CD8-positive, alpha-beta memory T cell (primary cell): ENCODE data around the gene CIAO3. TPM values are rescaled to one million over a fixed set of nuclear protein-coding genes. Genes with fewer than 3 reads are reported as not detected.
"Not testable (repeated sequence)": the region's sequence is repeated elsewhere in the genome, so short reads cannot be mapped to it uniquely, and the experiment has no call there.

Source experiments
- CTCF ChIA-PET: fragments of 350-600 bp; sonication (Branson Sonifier 250); formaldehyde crosslinking; loops from one replicate; lab custom pipeline; 2021; ENCODE audit warnings: antibody characterized with exemption; lab: Charles Lee
- POLR2A ChIA-PET: fragments of 350-600 bp; sonication (Branson Sonifier 250); formaldehyde crosslinking; loops from one replicate; lab custom pipeline; 2021; ENCODE audit warnings: antibody characterized with exemption; lab: Charles Lee
- DNase-seq, 5 donors: peaks; one replicate each; pipeline versions ENCODE4 v3.0.0 to v3.0.0-alpha.2; 2020 to 2022; ENCODE audit warnings: mixed read lengths in 1 of 5
- H3K27ac ChIP-seq: one replicate; pipeline ENCODE4 v1.7.0; 2013; ENCODE audit warnings: low read depth, mild to moderate bottlenecking, low read length, moderate library complexity
- H3K27me3 ChIP-seq: 2 replicates; pipeline ENCODE4 v1.7.0; 2013; ENCODE audit warnings: low read length, mild to moderate bottlenecking; ENCODE audit not compliant: insufficient read depth, poor library complexity, severe bottlenecking
- H3K36me3 ChIP-seq: 2 replicates; pipeline ENCODE4 v1.7.0; 2013; ENCODE audit warnings: mild to moderate bottlenecking, low read length, moderate library complexity; ENCODE audit not compliant: insufficient read depth
- H3K4me1 ChIP-seq: 2 replicates; pipeline ENCODE4 v1.7.0; 2013; ENCODE audit warnings: mild to moderate bottlenecking, low read length, moderate library complexity; ENCODE audit not compliant: insufficient read depth
- H3K4me3 ChIP-seq: 2 replicates; pipeline ENCODE4 v1.7.0; 2013; ENCODE audit warnings: mild to moderate bottlenecking, low read length
- H3K9me3 ChIP-seq: 2 replicates; pipeline ENCODE4 v1.7.0; 2013; ENCODE audit warnings: mild to moderate bottlenecking, low read length
- H3K27ac Mint-ChIP-seq, 8 donors: one replicate each; pipeline ENCODE4 v1.8.0; 2020 to 2021; ENCODE audit warnings: mixed read lengths in 8 of 8, mild to moderate bottlenecking in 6 of 8, inconsistent platforms in 3 of 8, moderate library complexity in 3 of 8
- H3K27me3 Mint-ChIP-seq, 2 donors: one replicate each; pipeline ENCODE4 v1.8.0; 2020 to 2021; ENCODE audit warnings: mixed read lengths in 2 of 2, mild to moderate bottlenecking in 1 of 2, moderate library complexity in 1 of 2
- H3K36me3 Mint-ChIP-seq, 3 donors: one replicate each; pipeline ENCODE4 v1.8.0; 2020 to 2021; ENCODE audit warnings: mixed read lengths in 3 of 3, inconsistent platforms in 1 of 3, mild to moderate bottlenecking in 1 of 3
- H3K4me1 Mint-ChIP-seq, 3 donors: one replicate each; pipeline ENCODE4 v1.8.0; 2020 to 2021; ENCODE audit warnings: mixed read lengths in 3 of 3, inconsistent platforms in 1 of 3, mild to moderate bottlenecking in 1 of 3
- H3K4me3 Mint-ChIP-seq, 7 donors: one replicate each; pipeline ENCODE4 v1.8.0; 2020 to 2021; ENCODE audit warnings: mixed read lengths in 7 of 7, mild to moderate bottlenecking in 6 of 7, moderate library complexity in 4 of 7, inconsistent platforms in 2 of 7
- H3K9me3 Mint-ChIP-seq, 5 donors: one replicate each; pipeline ENCODE4 v1.8.0; 2020 to 2022; ENCODE audit warnings: mixed read lengths in 5 of 5, mild to moderate bottlenecking in 3 of 5, moderate library complexity in 2 of 5, inconsistent platforms in 1 of 5
- polyA plus RNA-seq: library from polyadenylated mRNA; unstranded; fragments of 300-500 nt; fragmentation: Illumina TruSeq; gene quantifications from one replicate; pipeline ENCODE4 v1.2.3, GENCODE V29; 2021
- total RNA-seq, 2 experiments: library from RNA; stranded (reverse); gene quantifications; one replicate each; pipeline ENCODE4 v1.2.3, GENCODE V29; 2021

The CIAO3 gene
- total and polyA plus RNA-seq, 3 experiments from 2014 or later = 23.1 to 37.9 (median 34.8) TPM

- Mint-ChIP-seq H3K4me3 (no peak overlapping the region), H3K4me1 (peaks cover 0 to 3% (median 0%) of the 10 kb centered on the region in 3 donors), H3K27ac (no peak overlapping the region), H3K9me3 (no peaks in the 10 kb centered on the region), H3K36me3 (no peaks in the 10 kb centered on the region), H3K27me3 (peaks cover 6 to 15% of the 10 kb centered on the region in 2 donors)
- H3K4me1 ChIP-seq = no peaks in the 10 kb centered on the region
- ChIA-PET CTCF (no interaction called here), POLR2A (no interaction called here)
- no peak overlapping the region for H3K27ac ChIP-seq
- no peak overlapping the region for H3K4me3 ChIP-seq
- no peaks in the 10 kb centered on the region for H3K36me3 ChIP-seq
- no peaks in the 10 kb centered on the region for H3K27me3 ChIP-seq
- H3K9me3 ChIP-seq = no peaks in the 10 kb centered on the region
- no peak for DNase-seq
Measured at GRCh38 chr16:779561-779960, 38.8 kb upstream of the CIAO3 start.

- H3K4me3 ChIP-seq = no peak overlapping the region
- H3K27me3 Mint-ChIP-seq = peaks cover 6 to 15% of the 10 kb centered on the region in 2 donors
- no peaks in the 10 kb centered on the region for H3K9me3 Mint-ChIP-seq
- no peak overlapping the region for H3K4me3 Mint-ChIP-seq
- no peaks in the 10 kb centered on the region for H3K36me3 Mint-ChIP-seq
- no peak overlapping the region for H3K27ac ChIP-seq
- H3K9me3 ChIP-seq = no peaks in the 10 kb centered on the region
- no peak overlapping the region for H3K27ac Mint-ChIP-seq
- no peaks in the 10 kb centered on the region for H3K36me3 ChIP-seq
- ChIA-PET CTCF (no interaction called here), POLR2A (no interaction called here)
- no peak for DNase-seq
- no peaks in the 10 kb centered on the region for H3K27me3 ChIP-seq
- peaks cover 0 to 3% (median 0%) of the 10 kb centered on the region in 3 donors for H3K4me1 Mint-ChIP-seq
- H3K4me1 ChIP-seq = no peaks in the 10 kb centered on the region
Measured at GRCh38 chr16:778909-779527, 38.2 kb upstream of the CIAO3 start.

DNA sequence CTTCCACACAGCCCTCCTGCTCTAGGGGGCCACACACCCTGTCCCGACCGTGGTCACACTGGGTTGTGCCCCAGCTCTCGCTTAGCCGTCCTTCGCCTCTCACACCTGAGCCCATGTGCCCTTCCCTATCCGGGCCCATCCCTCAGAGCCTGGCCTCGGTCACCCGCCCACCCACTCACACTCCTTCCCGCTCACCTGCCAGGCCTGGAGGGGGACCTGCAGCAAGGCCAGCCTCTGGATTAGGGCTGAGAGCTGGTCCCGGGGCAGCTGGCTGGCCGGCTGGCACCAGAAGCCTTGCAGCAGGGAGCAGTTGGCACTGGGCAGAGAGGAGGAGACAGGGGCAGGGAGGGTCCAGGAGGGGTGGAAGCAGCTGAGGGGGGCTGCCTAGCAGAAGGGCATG, 37.6 kb upstream of the CIAO3 start:
- ChIA-PET CTCF (no interaction called here), POLR2A (no interaction called here)
- no peaks in the 10 kb centered on the region for H3K36me3 ChIP-seq
- H3K4me1 ChIP-seq = no peaks in the 10 kb centered on the region
- H3K4me3 ChIP-seq = no peak overlapping the region
- H3K27me3 Mint-ChIP-seq = peaks cover 6 to 15% of the 10 kb centered on the region in 2 donors
- H3K9me3 ChIP-seq = no peaks in the 10 kb centered on the region
- no peak for DNase-seq
- H3K4me1 Mint-ChIP-seq = peaks cover 0 to 3% (median 0%) of the 10 kb centered on the region in 3 donors
- no peaks in the 10 kb centered on the region for H3K36me3 Mint-ChIP-seq
- no peak overlapping the region for H3K4me3 Mint-ChIP-seq
- no peaks in the 10 kb centered on the region for H3K9me3 Mint-ChIP-seq
- H3K27ac ChIP-seq = no peak overlapping the region
- H3K27ac Mint-ChIP-seq = no peak overlapping the region
- no peaks in the 10 kb centered on the region for H3K27me3 ChIP-seq

GRCh38 chr16:777826-778225, 37.0 kb upstream of the CIAO3 start:
- ChIA-PET CTCF (interaction anchor here (1.7 kb wide), 1 partner anchor 66 kb away, joined by 4 read pairs; no protein-coding TSS in a partner anchor), POLR2A (no interaction called here)
- H3K36me3 ChIP-seq = no peaks in the 10 kb centered on the region
- Mint-ChIP-seq H3K27me3 (peaks cover 6 to 15% of the 10 kb centered on the region in 2 donors), H3K4me3 (no peak overlapping the region), H3K9me3 (no peaks in the 10 kb centered on the region), H3K4me1 (peaks cover 0 to 3% (median 0%) of the 10 kb centered on the region in 3 donors), H3K27ac (peak overlapping the region in 1 of 8 donors; percentile 35), H3K36me3 (no peaks in the 10 kb centered on the region)
- H3K27me3 ChIP-seq = no peaks in the 10 kb centered on the region
- H3K4me1 ChIP-seq = no peaks in the 10 kb centered on the region
- no peak overlapping the region for H3K4me3 ChIP-seq
- no peak overlapping the region for H3K27ac ChIP-seq
- H3K9me3 ChIP-seq = no peaks in the 10 kb centered on the region
- DNase-seq = no peak

- POLR2A ChIA-PET = no interaction called here
- CTCF ChIA-PET = interaction anchor here (0.7 to 1.7 kb wide), 2 partner anchors 25 to 65 kb away, joined by 3 to 4 read pairs; no protein-coding TSS in a partner anchor
- no peak overlapping the region for H3K27ac ChIP-seq
Measured at GRCh38 chr16:776824-777223, 36.0 kb upstream of the CIAO3 start.

GRCh38 chr16:776298-776697, 35.5 kb upstream of the CIAO3 start:
- CTCF ChIA-PET = interaction anchor here (1.7 kb wide), 1 partner anchor 64 kb away, joined by 4 read pairs; no protein-coding TSS in a partner anchor
- H3K36me3 Mint-ChIP-seq, H3K9me3 ChIP-seq, H3K9me3 Mint-ChIP-seq, POLR2A ChIA-PET, H3K4me1 ChIP-seq, H3K27ac Mint-ChIP-seq, H3K4me3 Mint-ChIP-seq, H3K4me3 ChIP-seq, DNase-seq, H3K27ac ChIP-seq, H3K36me3 ChIP-seq, H3K4me1 Mint-ChIP-seq, H3K27me3 ChIP-seq: not testable (repeated sequence)
- H3K27me3 Mint-ChIP-seq = peaks cover 6 to 15% of the 10 kb centered on the region in 2 donors

More at GRCh38 chr16:776824-777223, 36.0 kb upstream of the CIAO3 start:
- no peaks in the 10 kb centered on the region for H3K36me3 ChIP-seq
- peaks cover 6 to 15% of the 10 kb centered on the region in 2 donors for H3K27me3 Mint-ChIP-seq
- no peaks in the 10 kb centered on the region for H3K4me1 ChIP-seq
- no peak overlapping the region for H3K4me3 Mint-ChIP-seq
- no peaks in the 10 kb centered on the region for H3K9me3 Mint-ChIP-seq
- no peaks in the 10 kb centered on the region for H3K36me3 Mint-ChIP-seq
- H3K4me1 Mint-ChIP-seq = peaks cover 0 to 3% (median 0%) of the 10 kb centered on the region in 3 donors
- no peak overlapping the region for H3K27ac Mint-ChIP-seq
- no peaks in the 10 kb centered on the region for H3K9me3 ChIP-seq
- no peaks in the 10 kb centered on the region for H3K27me3 ChIP-seq
- DNase-seq = no peak
- no peak overlapping the region for H3K4me3 ChIP-seq

GRCh38 chr16:775236-775796, 34.5 kb upstream of the CIAO3 start:
- Histone ChIP-seq H3K9me3 (no peaks in the 10 kb centered on the region), H3K4me3 (no peak overlapping the region), H3K27ac (no peak overlapping the region), H3K4me1 (no peaks in the 10 kb centered on the region), H3K27me3 (no peaks in the 10 kb centered on the region), H3K36me3 (no peaks in the 10 kb centered on the region)
- POLR2A ChIA-PET = no interaction called here
- peaks cover 6 to 11% of the 10 kb centered on the region in 2 donors for H3K27me3 Mint-ChIP-seq
- H3K9me3 Mint-ChIP-seq = no peaks in the 10 kb centered on the region
- H3K4me3 Mint-ChIP-seq = no peak overlapping the region
- CTCF ChIA-PET = no interaction called here
- H3K4me1 Mint-ChIP-seq = peaks cover 0 to 3% (median 0%) of the 10 kb centered on the region in 3 donors
- H3K27ac Mint-ChIP-seq = no peak overlapping the region
- no peak for DNase-seq
- H3K36me3 Mint-ChIP-seq = no peaks in the 10 kb centered on the region
